Activated naive CD4-positive, alpha-beta T cell (primary cell): ENCODE results near the gene POU2AF2.
"Not testable (repeated sequence)": the region's sequence is repeated elsewhere in the genome, so short reads cannot be mapped to it uniquely, and the experiment has no call there.

ENCODE experiments used
- DNase-seq, 4 experiments: peaks; one replicate each; lab custom pipeline; 2025; lab: John Stamatoyannopoulos, UW

The POU2AF2 gene

GRCh38 chr11:111259896-111260295, 14.4 kb downstream of the POU2AF2 start:
- no peak for DNase-seq

GRCh38 chr11:111260811-111261210, 15.3 kb downstream of the POU2AF2 start:
- DNase-seq = no peak

GRCh38 chr11:111264646-111265045, 19.1 kb downstream of the POU2AF2 start:
- DNase-seq = no peak

- DNase-seq = no peak
Measured at GRCh38 chr11:111265421-111265820, 19.9 kb downstream of the POU2AF2 start.

GRCh38 chr11:111268303-111268702, 22.8 kb downstream of the POU2AF2 start:
- not testable (repeated sequence) for DNase-seq

- DNase-seq = no peak
Measured at GRCh38 chr11:111269146-111269868, 23.8 kb downstream of the POU2AF2 start.

GRCh38 chr11:111272420-111272819, 26.9 kb downstream of the POU2AF2 start:
- DNase-seq = no peak

- DNase-seq = no peak
Measured at GRCh38 chr11:111282562-111283075, 37.1 kb downstream of the POU2AF2 start.

GRCh38 chr11:111283945-111284481, 38.5 kb downstream of the POU2AF2 start:
- DNase-seq = no peak

GRCh38 chr11:111285189-111286091, 39.9 kb downstream of the POU2AF2 start:
- DNase-seq = no peak

- no peak for DNase-seq
Measured at GRCh38 chr11:111291764-111292163, 46.2 kb downstream of the POU2AF2 start.

- DNase-seq = not testable (repeated sequence)
Measured at GRCh38 chr11:111292408-111292807, 46.9 kb downstream of the POU2AF2 start.

- DNase-seq = no peak
Measured at GRCh38 chr11:111296196-111296595, 50.7 kb downstream of the POU2AF2 start.

- DNase-seq = no peak
Measured at GRCh38 chr11:111297696-111298095, 52.2 kb downstream of the POU2AF2 start.

- DNase-seq = no peak
Measured at GRCh38 chr11:111298413-111299100, 53.0 kb downstream of the POU2AF2 start, which contains the start of gene POU2AF3. TSS of gene POU2AF3 (plus strand) at chr11:111298546. CDS start at chr11:111298582, 36 bp downstream.

- DNase-seq = no peak
Measured at GRCh38 chr11:111299101-111300026, 53.8 kb downstream of the POU2AF2 start.

- DNase-seq = no peak
Measured at GRCh38 chr11:111300569-111300968, 55.0 kb downstream of the POU2AF2 start.

GRCh38 chr11:111301004-111301841, 55.7 kb downstream of the POU2AF2 start:
- no peak for DNase-seq

- DNase-seq = no peak
Measured at GRCh38 chr11:111301842-111302118, 56.3 kb downstream of the POU2AF2 start.

GRCh38 chr11:111302298-111302697, 56.8 kb downstream of the POU2AF2 start:
- DNase-seq = no peak
